ENCODE data around the gene TMEM179. TPM values are rescaled to one million over a fixed set of nuclear protein-coding genes. Genes with fewer than 3 reads are reported as not detected.

The TMEM179 gene
- total and polyA plus RNA-seq, 2 donors (not counting 1 experiment from before 2014, with no cell fraction given): not detected

GRCh38 chr14:104595116-104595675 lies 9.4 kb downstream of the TMEM179 start:
- Histone ChIP-seq H3K9me3 (ENCODE audit: control extremely low read depth in 1 of 3, control insufficient read depth in 2 of 3, insufficient read depth in 1 of 3, low read length in 2 of 3) (no peaks in the 10 kb centered on the region), H3K4me3 (ENCODE audit: control extremely low read depth in 1 of 5, extremely low read depth in 1 of 5, insufficient read depth in 1 of 5, low read depth in 2 of 5, low read length in 4 of 5) (no peak overlapping the region), H3K79me2 (ENCODE audit: control insufficient read depth, insufficient read depth, low read length) (no peaks in the 10 kb centered on the region), H3K36me3 (replicated peaks in 1 of 2; ENCODE audit: control extremely low read depth in 1 of 2, control insufficient read depth in 1 of 2, extremely low read depth in 1 of 2, insufficient read depth in 2 of 2, low read length in 1 of 2) (no peaks in the 10 kb centered on the region), H3K27me3 (replicated peaks in 1 of 4; ENCODE audit: control extremely low read depth in 1 of 4, control insufficient read depth in 3 of 4, insufficient read depth in 4 of 4, low read length in 3 of 4) (peaks cover 0 to 8% (median 0%) of the 10 kb centered on the region in 4 experiments), H3K4me2 (replicated peaks; ENCODE audit: low read depth, low read length, poor library complexity, severe bottlenecking) (no peak overlapping the region), H3K9ac (ENCODE audit: low read length) (no peak overlapping the region), H4K20me1 (ENCODE audit: control insufficient read depth, insufficient read depth, low read length, poor library complexity, severe bottlenecking) (no peaks in the 10 kb centered on the region), H3K27ac (ENCODE audit: low read length in 2 of 2) (no peak overlapping the region), H3K4me1 (ENCODE audit: control insufficient read depth in 2 of 2, insufficient read depth in 2 of 2, low read length in 2 of 2) (no peaks in the 10 kb centered on the region), H2AFZ (ENCODE audit: insufficient read depth, low read depth, low read length, poor library complexity, severe bottlenecking) (no peak overlapping the region)
- WGBS (ENCODE audit: insufficient coverage): 88% methylated on average over 14 of the region's 14 CpGs
- DNase-seq (no peak), ATAC-seq (ENCODE audit: low read depth) (no peak)
- POLR2A ChIA-PET: no interaction called here
- Mint-ChIP-seq H3K9me3 (ENCODE audit: insufficient read depth) (no peaks in the 10 kb centered on the region), H3K27me3 (peaks cover 17% of the 10 kb centered on the region), H3K27ac (no peak overlapping the region), H3K4me1 (no peaks in the 10 kb centered on the region), H3K4me3 (no peak overlapping the region)
- CTCF ChIA-PET: no interaction called here
- intact Hi-C loops (cut with micrococcal nuclease): no loop called here
- TF ChIP-seq EZH2 (IDR thresholded peaks at IDR 0.05; ENCODE audit: borderline replicate concordance, insufficient read depth, low read depth, low read length, poor library complexity, severe bottlenecking): no peak
- TF ChIP-seq CTCF (IDR thresholded peaks at IDR 0.05): no peak

GRCh38 chr14:104594310-104595046 lies 10.1 kb downstream of the TMEM179 start:
- Histone ChIP-seq H3K79me2 (ENCODE audit: control insufficient read depth, insufficient read depth, low read length) (no peaks in the 10 kb centered on the region), H3K27me3 (replicated peaks in 1 of 4; ENCODE audit: control extremely low read depth in 1 of 4, control insufficient read depth in 3 of 4, insufficient read depth in 4 of 4, low read length in 3 of 4) (peaks cover 0 to 4% (median 0%) of the 10 kb centered on the region in 4 experiments), H3K9me3 (ENCODE audit: control extremely low read depth in 1 of 3, control insufficient read depth in 2 of 3, insufficient read depth in 1 of 3, low read length in 2 of 3) (no peaks in the 10 kb centered on the region), H4K20me1 (ENCODE audit: control insufficient read depth, insufficient read depth, low read length, poor library complexity, severe bottlenecking) (no peaks in the 10 kb centered on the region), H3K36me3 (replicated peaks in 1 of 2; ENCODE audit: control extremely low read depth in 1 of 2, control insufficient read depth in 1 of 2, extremely low read depth in 1 of 2, insufficient read depth in 2 of 2, low read length in 1 of 2) (no peaks in the 10 kb centered on the region), H3K4me1 (ENCODE audit: control insufficient read depth in 2 of 2, insufficient read depth in 2 of 2, low read length in 2 of 2) (no peaks in the 10 kb centered on the region), H3K4me2 (replicated peaks; ENCODE audit: low read depth, low read length, poor library complexity, severe bottlenecking) (no peak overlapping the region), H2AFZ (ENCODE audit: insufficient read depth, low read depth, low read length, poor library complexity, severe bottlenecking) (no peak overlapping the region), H3K9ac (ENCODE audit: low read length) (no peak overlapping the region), H3K27ac (ENCODE audit: low read length in 2 of 2) (no peak overlapping the region), H3K4me3 (ENCODE audit: control extremely low read depth in 1 of 5, extremely low read depth in 1 of 5, insufficient read depth in 1 of 5, low read depth in 2 of 5, low read length in 4 of 5) (no peak overlapping the region)
- H3K9me3 Mint-ChIP-seq (ENCODE audit: insufficient read depth): no peaks in the 10 kb centered on the region
- peaks cover 16% of the 10 kb centered on the region for H3K27me3 Mint-ChIP-seq
- WGBS (ENCODE audit: insufficient coverage): 74% methylated on average over 15 of the region's 15 CpGs
- no peak for TF ChIP-seq EZH2 (IDR thresholded peaks at IDR 0.05; ENCODE audit: borderline replicate concordance, insufficient read depth, low read depth, low read length, poor library complexity, severe bottlenecking)
- TF ChIP-seq CTCF (IDR thresholded peaks at IDR 0.05): no peak
- ATAC-seq (ENCODE audit: low read depth) (no peak), DNase-seq (no peak)
- ChIA-PET CTCF (no interaction called here), POLR2A (no interaction called here)
- no peak overlapping the region for H3K4me3 Mint-ChIP-seq
- intact Hi-C loops (cut with micrococcal nuclease): no loop called here
- H3K4me1 Mint-ChIP-seq: no peaks in the 10 kb centered on the region
- H3K27ac Mint-ChIP-seq: no peak overlapping the region

Data from B cell (primary cell).